Right cardiac atrium (tissue), 5 donors: ENCODE measurements around the gene RIN2. TPM values are rescaled to one million over a fixed set of nuclear protein-coding genes. Genes with fewer than 3 reads are reported as not detected.

Experiments
- ATAC-seq, 2 donors: fragments of 200-7000 bp; cut with Tn5 transposase; one replicate each; pipeline versions ENCODE4 v1.8.0 to v1.9.1; 2020; ENCODE audit warnings: moderate library complexity in 2 of 2, mild to moderate bottlenecking in 1 of 2
- DNase-seq, 3 donors: peaks; one replicate each; pipeline ENCODE4 v3.0.0-alpha.2; 2020
- H3K27ac ChIP-seq: one replicate; pipeline ENCODE4 v1.5.1; 2013; ENCODE audit warnings: mild to moderate bottlenecking, low read length, control low read depth, moderate library complexity
- H3K27me3 ChIP-seq: one replicate; pipeline ENCODE4 v1.6.1; 2013; ENCODE audit not compliant: control insufficient read depth, insufficient read depth
- H3K4me1 ChIP-seq: one replicate; pipeline ENCODE4 v1.6.1; 2013; ENCODE audit warnings: low read length; ENCODE audit not compliant: control insufficient read depth, insufficient read depth
- H3K4me3 ChIP-seq: one replicate; pipeline ENCODE4 v1.5.1; 2013; ENCODE audit warnings: low read length, control low read depth
- H3K9me3 ChIP-seq: one replicate; pipeline ENCODE4 v1.6.1; 2013; ENCODE audit warnings: low read length; ENCODE audit not compliant: control insufficient read depth
- WGBS: extraction: QIAGEN DNeasy Blood & Tissue Kit; methylation state at CpG from one replicate; pipeline ENCODE4 v1.1.7; 2013; 5-methylcytosine and 5-hydroxymethylcytosine counted together
- intact Hi-C, 4 donors: fragments of 100-400 bp; cut with DNase I; formaldehyde crosslinking; loops; one replicate each; pipeline versions ENCODE4 v1.11.0 to v1.14.0; 2022 to 2023
- polyA plus RNA-seq: library from polyadenylated mRNA; stranded (reverse); fragments of 200-250 nt; gene quantifications from one replicate; pipeline ENCODE4 v1.2.3, GENCODE V29; 2013
- total RNA-seq, 4 donors: library from RNA; stranded (reverse); fragmentation: NEBNext Ultra II Directional; extraction: Animal tissue kit (Norgen Biotek cat#: 25700); gene quantifications; one replicate each; pipeline ENCODE4 v1.2.1, GENCODE V29; 2021
- donor health status: healthy with polysubstance abuse.
- donor health status: DM: no; HTN: yes; CAD: no.
- donor health status: DM: no; HTN: no; CAD: no.
- donor health status: DM: no; HTN: yes; CAD: no; lungs with severe emphysema.
- donor health status: DM: yes; HTN: yes; CAD: no.

The RIN2 gene
- total and polyA plus RNA-seq, 5 donors = 16.8 to 70.9 (median 59.6) TPM

DNA sequence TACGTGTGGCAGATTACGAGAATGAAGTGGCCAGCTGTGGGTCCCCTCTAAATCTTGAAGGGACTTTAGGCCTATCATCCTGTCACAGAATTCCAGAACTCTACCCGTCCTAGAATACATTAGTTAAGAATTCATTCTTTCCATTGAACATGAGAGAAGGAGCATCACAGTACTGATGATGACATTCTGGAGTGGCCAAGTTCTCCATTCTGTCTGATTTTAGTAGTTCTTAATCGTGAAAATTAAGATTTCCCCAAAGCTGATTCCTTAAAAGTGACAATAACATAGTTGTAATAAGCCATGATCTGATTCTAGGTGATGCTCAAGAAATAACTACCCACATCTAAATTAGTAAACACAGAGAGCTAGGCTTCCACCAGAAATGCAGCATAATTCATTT lies 35.0 kb upstream of the RIN2 start:
- no peak overlapping the region for H3K27ac ChIP-seq
- no peak for ATAC-seq
- no peaks in the 10 kb centered on the region for H3K27me3 ChIP-seq
- DNase-seq = no peak
- 88% methylated on average over 4 of the region's 4 CpGs for WGBS
- H3K4me1 ChIP-seq = no peaks in the 10 kb centered on the region
- H3K4me3 ChIP-seq = no peak overlapping the region
- no peaks in the 10 kb centered on the region for H3K9me3 ChIP-seq
- intact Hi-C loops = no loop called here

DNA sequence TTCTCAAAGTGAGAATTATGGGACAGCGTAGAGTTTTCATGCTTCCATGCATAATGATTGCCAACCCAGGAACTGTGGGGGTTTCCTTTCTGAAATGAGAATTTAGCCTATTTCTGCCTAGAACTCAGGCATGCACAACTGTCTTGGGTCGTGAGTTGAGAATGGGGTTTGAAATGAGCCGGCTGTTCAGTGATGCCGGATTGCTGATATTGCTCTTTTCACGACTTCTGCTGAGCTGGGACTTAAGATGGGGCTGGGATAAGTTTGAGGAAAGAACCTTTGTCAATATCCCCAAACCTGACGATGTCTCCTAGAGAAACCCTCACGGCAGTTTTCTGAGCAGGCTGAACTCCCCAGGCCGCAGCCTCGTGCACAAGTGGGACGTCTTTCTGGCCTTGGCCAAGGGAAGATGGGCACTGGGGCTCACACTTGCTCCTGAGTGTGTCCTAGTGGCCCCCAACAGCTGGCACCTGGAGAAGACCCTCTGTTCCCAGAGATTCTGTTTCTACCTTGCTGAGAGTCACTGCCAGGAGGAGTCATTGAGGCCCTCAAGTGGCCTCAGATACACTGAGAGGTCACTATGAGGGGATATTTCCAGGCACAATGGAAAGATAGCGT lies 34.1 kb upstream of the RIN2 start:
- Histone ChIP-seq H3K27ac (no peak overlapping the region), H3K4me3 (no peak overlapping the region), H3K9me3 (no peaks in the 10 kb centered on the region), H3K4me1 (no peaks in the 10 kb centered on the region), H3K27me3 (no peaks in the 10 kb centered on the region)
- no peak for DNase-seq
- 82% methylated on average over 11 of the region's 11 CpGs for WGBS
- no peak for ATAC-seq
- intact Hi-C loops = no loop called here

DNA sequence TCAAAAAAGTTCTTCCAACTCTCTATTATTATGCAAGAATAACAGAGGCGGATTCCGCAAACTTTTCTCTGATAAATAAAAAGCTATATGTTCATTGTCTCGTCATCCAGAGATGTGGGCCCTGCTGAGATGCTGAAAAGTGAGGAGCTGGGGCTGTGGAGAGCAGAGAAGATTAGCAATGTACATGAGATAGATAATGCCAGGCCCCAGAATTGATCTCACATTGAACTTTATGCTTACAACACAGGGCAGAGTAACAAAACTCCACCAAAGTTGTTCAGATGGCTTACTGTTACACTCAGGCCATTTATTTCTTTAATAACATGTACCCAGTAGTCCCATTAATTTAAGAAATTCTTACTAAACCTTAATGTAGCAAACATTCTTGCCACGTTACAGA lies 32.7 kb upstream of the RIN2 start:
- WGBS = 96% methylated on average over 4 of the region's 4 CpGs
- no peaks in the 10 kb centered on the region for H3K4me1 ChIP-seq
- ATAC-seq (no peak), DNase-seq (no peak)
- intact Hi-C loops = no loop called here
- no peak overlapping the region for H3K4me3 ChIP-seq
- H3K9me3 ChIP-seq = no peaks in the 10 kb centered on the region
- H3K27ac ChIP-seq = no peak overlapping the region
- H3K27me3 ChIP-seq = no peaks in the 10 kb centered on the region

DNA sequence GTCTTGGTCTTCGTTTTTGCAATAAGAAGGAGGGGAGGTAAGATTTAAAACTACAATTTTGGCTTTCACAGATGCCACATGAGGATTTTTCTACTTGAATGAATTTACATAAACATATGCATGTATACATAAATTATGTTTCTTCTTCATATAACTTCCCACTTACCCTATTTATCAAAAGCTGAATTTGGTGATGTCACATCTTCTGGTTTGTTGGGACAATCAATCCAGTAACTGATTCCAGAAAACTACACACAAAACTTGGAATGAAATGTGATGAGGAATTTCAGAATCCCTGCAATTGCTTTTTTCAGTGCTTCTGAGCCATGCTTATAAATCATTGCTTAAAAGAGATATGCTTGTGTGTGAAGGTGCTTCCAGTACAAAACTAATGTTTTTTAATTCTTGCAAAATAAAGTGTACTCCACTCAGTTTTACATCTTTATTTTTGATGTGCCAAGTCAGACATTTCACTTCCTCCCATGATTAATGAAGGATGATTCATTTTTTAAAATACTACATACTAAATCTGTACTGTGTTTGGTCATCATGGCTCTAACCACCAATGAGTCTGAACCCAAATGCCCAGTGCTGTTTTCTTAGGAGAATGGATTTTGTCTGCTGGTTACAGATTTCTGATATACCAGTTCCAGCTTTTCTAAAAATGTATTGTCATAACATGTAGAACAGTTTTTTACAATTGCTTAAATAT lies 32.1 kb upstream of the RIN2 start:
- 91% methylated on average over 1 of the region's 1 CpG for WGBS

DNA sequence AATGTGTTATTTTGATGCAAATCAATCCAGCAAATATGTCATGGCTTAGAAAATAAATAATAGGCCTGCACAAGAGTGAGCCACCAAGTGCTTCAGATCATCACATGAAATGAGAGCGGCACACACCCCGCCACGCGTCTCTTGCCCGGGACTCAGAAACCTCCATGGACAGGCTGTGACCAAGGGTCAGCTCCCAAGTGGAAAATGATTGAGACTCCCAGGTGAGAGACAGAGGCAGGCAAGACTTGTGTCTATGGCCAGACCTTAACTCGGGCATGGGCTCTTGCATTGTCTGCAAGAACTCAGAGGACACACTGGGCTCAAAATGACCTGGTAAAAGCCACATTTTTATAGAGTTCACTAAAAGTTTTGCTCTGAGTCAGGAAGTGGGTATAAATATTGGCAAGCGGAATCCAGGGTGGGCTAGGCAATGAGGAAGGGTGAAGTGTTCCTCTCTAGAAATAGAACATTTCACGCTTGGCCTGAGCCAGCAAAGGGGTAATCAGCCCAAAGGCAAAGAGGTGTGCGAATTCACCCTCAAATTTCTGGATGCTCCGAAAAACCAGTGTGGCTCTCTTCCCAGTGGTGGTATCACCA lies 30.7 kb upstream of the RIN2 start:
- DNase-seq (no peak), ATAC-seq (no peak)
- H3K4me3 ChIP-seq = no peak overlapping the region
- no peaks in the 10 kb centered on the region for H3K4me1 ChIP-seq
- no peak overlapping the region for H3K27ac ChIP-seq
- no peaks in the 10 kb centered on the region for H3K9me3 ChIP-seq
- H3K27me3 ChIP-seq = no peaks in the 10 kb centered on the region
- 95% methylated on average over 10 of the region's 10 CpGs for WGBS
- intact Hi-C loops = no loop called here

More for the DNA sequence above, 32.1 kb upstream of the RIN2 start:
- ATAC-seq (no peak), DNase-seq (no peak)
- Histone ChIP-seq H3K27ac (no peak overlapping the region), H3K9me3 (no peaks in the 10 kb centered on the region), H3K27me3 (no peaks in the 10 kb centered on the region), H3K4me3 (no peak overlapping the region), H3K4me1 (no peaks in the 10 kb centered on the region)
- intact Hi-C loops = no loop called here

DNA sequence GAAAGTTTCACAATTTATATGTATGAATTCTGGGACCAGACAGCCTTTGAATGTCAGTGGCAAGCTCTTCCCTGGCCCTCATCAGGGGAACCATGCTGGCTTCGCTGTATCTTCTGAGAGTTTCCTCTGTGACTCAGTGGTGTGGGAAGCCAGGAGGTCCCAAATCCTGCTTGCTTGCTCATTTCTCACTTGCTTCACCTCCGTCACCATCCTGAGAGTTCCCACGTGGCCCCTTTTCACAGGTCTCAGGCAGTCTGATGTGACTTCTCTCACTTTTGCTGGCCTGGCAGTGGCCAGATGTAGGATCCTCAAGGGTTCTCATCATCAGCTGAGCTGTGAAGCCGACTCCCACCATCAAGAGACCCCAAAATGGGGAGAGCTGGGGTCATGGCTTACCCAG lies 28.4 kb upstream of the RIN2 start:
- peaks cover 2% of the 10 kb centered on the region for H3K4me1 ChIP-seq
- H3K4me3 ChIP-seq = no peak overlapping the region
- no peak for DNase-seq
- WGBS = 92% methylated on average over 4 of the region's 4 CpGs
- no peaks in the 10 kb centered on the region for H3K9me3 ChIP-seq
- H3K27ac ChIP-seq = no peak overlapping the region
- ATAC-seq = no peak
- intact Hi-C loops = no loop called here
- H3K27me3 ChIP-seq = no peaks in the 10 kb centered on the region

DNA sequence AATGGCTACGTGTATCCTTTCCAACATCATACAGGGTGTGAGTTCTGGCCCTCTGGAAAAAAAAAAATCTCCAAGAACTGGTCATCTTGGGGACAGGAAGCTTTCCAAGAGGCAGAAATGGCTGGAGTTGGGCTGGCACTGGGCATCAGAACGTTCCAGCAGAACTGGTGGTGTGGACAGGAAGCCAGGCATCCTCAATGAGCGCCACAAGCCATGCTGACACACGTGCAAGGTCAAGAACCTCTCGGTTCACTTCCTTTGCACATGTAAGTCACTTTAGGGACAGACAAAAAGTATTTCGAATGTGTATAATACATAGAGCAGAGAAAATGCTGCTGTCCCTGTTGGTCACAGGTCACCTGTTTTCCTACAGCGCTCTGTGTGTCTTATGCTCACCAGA lies 27.4 kb upstream of the RIN2 start:
- intact Hi-C loops = no loop called here
- Histone ChIP-seq H3K4me3 (no peak overlapping the region), H3K27ac (no peak overlapping the region), H3K27me3 (no peaks in the 10 kb centered on the region), H3K4me1 (peaks cover 5% of the 10 kb centered on the region), H3K9me3 (no peaks in the 10 kb centered on the region)
- DNase-seq (no peak), ATAC-seq (no peak)
- WGBS = 65% methylated on average over 7 of the region's 7 CpGs

DNA sequence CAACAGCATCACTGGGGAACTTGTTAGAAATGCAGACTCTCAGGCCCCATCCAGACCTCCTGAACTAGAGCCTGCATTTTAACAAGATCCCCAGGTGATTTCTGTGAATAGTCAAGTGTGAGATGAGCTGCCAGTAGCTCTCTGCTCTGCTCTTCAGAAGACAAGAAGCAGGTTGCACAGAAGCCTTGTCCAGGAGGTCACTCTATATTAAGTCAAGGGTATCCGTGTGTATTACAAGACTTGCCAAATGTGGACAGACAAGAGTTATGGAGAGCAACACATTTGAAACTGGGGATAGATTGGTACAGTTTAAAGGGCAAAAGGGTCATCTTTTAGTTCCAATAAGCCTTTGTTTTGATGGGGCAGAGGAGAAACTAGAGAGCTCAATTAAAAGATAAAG lies 23.2 kb upstream of the RIN2 start:
- Histone ChIP-seq H3K27me3 (no peaks in the 10 kb centered on the region), H3K4me1 (peaks cover 5% of the 10 kb centered on the region), H3K4me3 (no peak overlapping the region), H3K27ac (no peak overlapping the region), H3K9me3 (no peaks in the 10 kb centered on the region)
- WGBS = 46% methylated on average over 1 of the region's 1 CpG
- DNase-seq (no peak), ATAC-seq (peak in 1 of 2 donors; percentile 9)
- intact Hi-C loops = no loop called here

DNA sequence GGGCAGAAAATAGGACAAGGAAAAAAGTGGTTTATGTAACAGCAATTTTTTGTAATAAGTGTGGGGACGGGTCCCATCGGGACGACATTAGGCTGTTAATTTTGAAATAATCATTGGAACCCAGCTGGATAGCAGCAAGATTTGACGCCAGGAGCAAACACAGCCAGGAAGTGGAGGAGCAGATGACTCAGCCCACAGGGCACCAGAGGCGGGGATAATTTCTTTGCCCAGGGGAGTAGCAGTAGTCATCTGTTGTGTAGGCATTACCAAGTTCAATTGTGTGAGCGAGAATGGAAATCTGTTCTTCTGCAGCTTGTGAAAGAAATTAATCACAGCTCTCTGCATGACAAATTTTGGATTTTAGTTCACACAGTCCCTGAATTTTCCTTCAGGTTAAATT lies 22.6 kb upstream of the RIN2 start:
- no peaks in the 10 kb centered on the region for H3K9me3 ChIP-seq
- no peak overlapping the region for H3K4me3 ChIP-seq
- H3K27ac ChIP-seq = no peak overlapping the region
- peak; percentile 82 to 86 (median 83) for DNase-seq
- peaks cover 5% of the 10 kb centered on the region for H3K4me1 ChIP-seq
- WGBS = 18% methylated on average over 6 of the region's 6 CpGs
- intact Hi-C loops = no loop called here
- no peaks in the 10 kb centered on the region for H3K27me3 ChIP-seq
- peak; percentile 96 to 99 for ATAC-seq

DNA sequence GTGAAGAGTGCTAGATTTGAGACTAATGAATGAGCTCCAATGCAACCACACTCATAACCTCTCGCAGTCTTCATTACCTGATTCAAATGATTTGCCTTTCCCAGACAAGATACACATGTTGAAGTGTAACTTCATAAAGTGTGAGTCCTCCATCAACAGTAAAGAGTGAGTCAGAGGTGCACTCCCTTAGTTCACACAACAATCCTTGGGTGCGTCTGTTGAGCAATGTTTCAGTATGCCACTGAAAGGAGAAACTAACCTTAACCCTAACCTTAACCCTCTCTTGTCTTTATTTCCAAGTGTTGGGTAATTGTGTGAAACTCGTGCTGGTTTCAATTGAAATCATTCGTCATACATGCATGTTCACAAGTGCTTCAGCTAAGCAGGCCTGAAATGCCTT lies 21.0 kb upstream of the RIN2 start:
- peak; percentile 37 to 48 for ATAC-seq
- 63% methylated on average over 4 of the region's 4 CpGs for WGBS
- Histone ChIP-seq H3K4me1 (peaks cover 5% of the 10 kb centered on the region), H3K27ac (no peak overlapping the region), H3K4me3 (no peak overlapping the region), H3K9me3 (no peaks in the 10 kb centered on the region), H3K27me3 (no peaks in the 10 kb centered on the region)
- intact Hi-C loops = no loop called here
- DNase-seq = no peak

DNA sequence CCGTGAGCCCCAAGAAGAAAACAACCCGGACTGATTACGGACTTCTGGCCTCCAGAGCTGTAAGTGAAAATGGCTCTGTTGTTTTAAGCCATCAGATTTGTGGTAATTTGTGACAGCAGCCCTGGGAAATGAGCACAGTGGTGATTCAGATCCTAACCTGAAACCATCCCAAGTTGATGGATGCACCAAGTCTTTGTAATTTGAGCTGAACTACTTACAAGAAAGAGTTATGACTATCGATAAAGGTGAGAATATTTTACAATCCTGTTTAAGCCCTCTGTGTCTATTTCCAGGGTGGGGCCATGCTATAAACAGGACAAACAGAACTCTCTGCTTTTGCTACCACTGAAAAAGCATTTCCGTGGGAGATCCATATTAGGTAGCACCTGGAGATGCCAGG lies 19.1 kb upstream of the RIN2 start:
- Histone ChIP-seq H3K27me3 (no peaks in the 10 kb centered on the region), H3K9me3 (no peaks in the 10 kb centered on the region), H3K4me3 (no peak overlapping the region), H3K4me1 (peaks cover 5% of the 10 kb centered on the region), H3K27ac (no peak overlapping the region)
- DNase-seq = no peak
- 95% methylated on average over 5 of the region's 5 CpGs for WGBS
- no peak for ATAC-seq
- intact Hi-C loops = no loop called here
